ENCODE measurements around the gene CCDC197. TPM values are rescaled to one million over a fixed set of nuclear protein-coding genes. Genes with fewer than 3 reads are reported as not detected.

The CCDC197 gene
- total RNA-seq, 2 donors from 2014 or later = not detected

DNA sequence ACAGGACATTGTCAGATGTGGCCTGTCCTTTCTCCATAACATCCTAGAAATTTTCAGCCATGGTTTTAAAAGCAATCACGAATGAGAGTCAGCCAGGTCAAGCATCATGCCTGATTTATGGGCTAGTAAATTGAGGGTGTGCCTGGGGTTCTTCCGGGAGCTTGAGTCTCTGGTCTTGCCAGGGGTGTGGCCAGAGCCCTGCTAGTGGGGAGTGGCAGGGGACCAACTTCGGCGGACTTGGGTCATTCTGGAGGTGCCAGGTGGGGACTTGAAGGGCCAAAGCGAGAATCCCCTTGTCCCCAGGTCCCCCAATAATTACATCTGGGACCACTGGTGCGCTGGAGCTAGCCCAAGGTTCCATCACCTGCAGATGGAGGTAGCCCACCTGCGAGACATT lies 34.8 kb downstream of the CCDC197 start:
- H3K27me3 ChIP-seq (replicated peaks; ENCODE audit: insufficient read depth) = no peaks in the 10 kb centered on the region
- intact Hi-C loops (cut with DNase I) = no loop called here
- H3K4me1 ChIP-seq (replicated peaks) = no peaks in the 10 kb centered on the region
- H3K9me3 ChIP-seq = no peaks in the 10 kb centered on the region
- H3K36me3 ChIP-seq = no peaks in the 10 kb centered on the region
- no peak for TF ChIP-seq POLR2A (IDR thresholded peaks at IDR 0.05)
- TF ChIP-seq POLR2AphosphoS5 (IDR thresholded peaks at IDR 0.05) = no peak
- TF ChIP-seq CTCF (IDR thresholded peaks at IDR 0.05) = no peak
- 65% methylated on average over 7 of the region's 7 CpGs for WGBS
- H3K4me3 ChIP-seq = no peak overlapping the region
- no peak overlapping the region for H3K27ac ChIP-seq
- no peak for DNase-seq (ENCODE audit: low spot score)

DNA sequence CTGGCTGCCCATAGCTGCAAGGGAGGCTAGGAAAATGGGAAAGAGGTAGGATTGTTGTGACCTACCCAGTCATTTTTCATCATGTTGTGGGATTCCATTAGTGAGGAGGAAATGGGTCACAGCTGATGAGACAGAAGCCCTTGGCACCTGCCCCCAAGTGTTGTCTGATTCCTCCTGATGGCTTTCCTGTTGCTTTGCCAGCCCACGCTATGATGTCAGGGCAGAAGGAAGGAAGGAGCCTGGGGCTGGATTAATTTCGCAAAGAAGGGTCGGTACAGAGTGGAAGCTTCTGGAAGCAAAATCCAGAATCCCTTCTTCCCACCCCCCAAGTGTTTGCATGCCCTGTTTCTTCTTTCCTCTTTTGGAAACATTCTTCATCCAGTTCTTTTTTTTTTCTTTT lies 37.8 kb downstream of the CCDC197 start:
- WGBS = 85% methylated on average over 3 of the region's 3 CpGs
- no peak for TF ChIP-seq POLR2A (IDR thresholded peaks at IDR 0.05)
- TF ChIP-seq POLR2AphosphoS5 (IDR thresholded peaks at IDR 0.05) = no peak
- no peak for TF ChIP-seq CTCF (IDR thresholded peaks at IDR 0.05)
- no peaks in the 10 kb centered on the region for H3K36me3 ChIP-seq
- H3K27ac ChIP-seq = no peak overlapping the region
- no peaks in the 10 kb centered on the region for H3K9me3 ChIP-seq
- DNase-seq (ENCODE audit: low spot score) = no peak
- intact Hi-C loops (cut with DNase I) = no loop called here
- no peak overlapping the region for H3K4me3 ChIP-seq
- H3K4me1 ChIP-seq (replicated peaks) = no peaks in the 10 kb centered on the region
- H3K27me3 ChIP-seq (replicated peaks; ENCODE audit: insufficient read depth) = no peaks in the 10 kb centered on the region

- TF ChIP-seq CTCF (IDR thresholded peaks at IDR 0.05) (peak; percentile 43 to 79 (median 73)), POLR2AphosphoS5 (IDR thresholded peaks at IDR 0.05) (no peak), POLR2A (IDR thresholded peaks at IDR 0.05) (no peak)
- H3K4me1 ChIP-seq (replicated peaks) = no peaks in the 10 kb centered on the region
- no peaks in the 10 kb centered on the region for H3K9me3 ChIP-seq
- WGBS = 46% methylated on average over 12 of the region's 12 CpGs
- peak; percentile 45 for DNase-seq (ENCODE audit: low spot score)
- no peak overlapping the region for H3K27ac ChIP-seq
- no peaks in the 10 kb centered on the region for H3K36me3 ChIP-seq
- no peaks in the 10 kb centered on the region for H3K27me3 ChIP-seq (replicated peaks; ENCODE audit: insufficient read depth)
- no peak overlapping the region for H3K4me3 ChIP-seq
- intact Hi-C loops (cut with DNase I) = loop anchor here (2.0 kb wide), 1 partner anchor 100 kb away; no protein-coding TSS in a partner anchor
Measured at GRCh38 chr14:94036313-94037167, 39.4 kb downstream of the CCDC197 start.

DNA sequence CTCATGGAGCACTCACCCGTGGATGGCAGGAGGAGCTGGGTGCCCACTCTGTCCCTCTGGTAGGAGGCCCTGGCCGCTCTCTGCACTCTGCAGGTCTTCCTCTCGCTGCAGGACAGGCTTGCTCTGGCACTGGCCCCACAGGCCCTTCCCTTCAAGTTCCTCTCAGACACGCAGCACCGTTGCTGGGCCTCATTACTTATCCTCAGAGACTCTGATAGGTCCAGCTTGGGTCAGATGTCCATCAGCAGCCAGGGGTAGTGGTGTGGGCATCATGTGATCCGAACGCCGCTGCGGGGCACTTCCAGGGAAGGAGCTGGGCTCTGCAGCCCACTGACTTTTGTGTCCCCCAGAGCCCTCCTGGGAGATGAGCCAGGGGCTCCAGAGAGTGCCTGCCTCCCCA lies 40.9 kb downstream of the CCDC197 start:
- intact Hi-C loops (cut with DNase I) = loop anchor here (2.0 kb wide), 1 partner anchor 99 kb away; no protein-coding TSS in a partner anchor

More for the DNA sequence above, 40.9 kb downstream of the CCDC197 start:
- Histone ChIP-seq H3K4me1 (replicated peaks) (no peaks in the 10 kb centered on the region), H3K36me3 (no peaks in the 10 kb centered on the region), H3K4me3 (no peak overlapping the region), H3K27me3 (replicated peaks; ENCODE audit: insufficient read depth) (no peaks in the 10 kb centered on the region), H3K27ac (no peak overlapping the region), H3K9me3 (no peaks in the 10 kb centered on the region)
- WGBS = 99% methylated on average over 9 of the region's 9 CpGs
- no peak for TF ChIP-seq POLR2AphosphoS5 (IDR thresholded peaks at IDR 0.05)
- no peak for TF ChIP-seq CTCF (IDR thresholded peaks at IDR 0.05)
- no peak for TF ChIP-seq POLR2A (IDR thresholded peaks at IDR 0.05)
- no peak for DNase-seq (ENCODE audit: low spot score)

Data from prostate gland (tissue), 2 donors.